ENCODE measurements around the gene NFE2. TPM values are rescaled to one million over a fixed set of nuclear protein-coding genes. Genes with fewer than 3 reads are reported as not detected.

NFE2 gene
- total and polyA plus RNA-seq, 2 donors = 2.8 to 4.7 TPM

- peak; percentile 94 to 100 (median 99) for DNase-seq (ENCODE audit: low read depth in 6 of 9, low spot score in 9 of 9)
These were observed 20.2 kb downstream of the NFE2 start, which contains the start of gene HNRNPA1 for GRCh38 chr12:54280468-54281260. TSS of gene HNRNPA1 (plus strand) at chr12:54280726. CDS start at chr12:54280808, 82 bp downstream.

DNA sequence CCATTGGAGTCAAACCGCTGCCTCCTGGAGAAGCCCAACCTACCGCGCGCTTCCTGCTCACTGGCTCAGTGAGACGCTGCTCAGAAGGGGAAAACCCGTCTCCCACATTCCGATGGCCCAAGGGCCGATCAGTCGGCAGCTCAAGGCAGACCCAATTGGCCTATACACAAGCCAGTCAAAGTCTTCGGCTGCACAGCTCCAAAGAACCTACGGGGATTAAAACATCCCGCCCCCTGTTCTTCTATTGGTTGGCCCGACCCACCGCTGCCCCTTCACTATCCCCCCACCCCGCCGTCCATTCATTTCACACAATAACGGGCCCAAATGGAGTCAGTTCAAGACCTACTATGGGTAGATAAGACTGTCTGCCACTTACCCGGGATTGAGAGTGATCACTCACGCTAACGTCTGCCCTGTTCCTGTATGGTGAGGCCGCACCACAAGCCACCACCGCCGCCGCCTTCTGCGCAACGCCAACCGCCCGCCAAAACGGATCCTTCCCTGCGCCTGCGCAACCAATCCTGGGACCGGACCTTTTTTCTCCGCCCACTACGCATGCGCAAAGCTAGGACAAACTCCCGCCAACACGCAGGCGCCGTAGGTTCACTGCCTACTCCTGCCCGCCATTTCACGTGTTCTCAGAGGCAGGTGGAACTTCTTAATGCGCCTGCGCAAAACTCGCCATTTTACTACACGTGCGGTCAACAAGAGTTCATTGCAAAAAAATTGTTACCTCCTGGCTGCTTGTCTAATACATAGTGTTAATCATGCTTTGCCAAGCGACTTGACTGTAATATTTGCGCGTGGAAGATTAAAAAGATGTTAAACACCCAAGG lies 21.0 kb downstream of the NFE2 start, which contains the start of gene CBX5:
CBX5 (minus strand) TSS at position 491 of the 836 bp plus-strand sequence. CDS start 22,472 bp downstream, outside the sequence.
- peak within 1 kb of the TSS; percentile 75 to 91 for H3K4me3 ChIP-seq (ENCODE audit: low read length in 2 of 2)
- peaks cover 0 to 3% of the 10 kb centered on the region in 2 donors for H3K9me3 ChIP-seq (ENCODE audit: control insufficient read depth in 2 of 2, insufficient read depth in 1 of 2, low read length in 1 of 2)
- peak within 1 kb of the TSS; percentile 93 to 98 for H3K27ac ChIP-seq (ENCODE audit: low read depth in 1 of 2, low read length in 1 of 2)
- DNase-seq (ENCODE audit: low read depth in 6 of 9, low spot score in 9 of 9) = peak; percentile 98 to 100 (median 99)
- WGBS = under 1% methylated on average over 49 of the region's 49 CpGs
- peaks cover 15 to 44% of the 10 kb centered on the region in 2 donors for H3K36me3 ChIP-seq (ENCODE audit: control insufficient read depth in 2 of 2, insufficient read depth in 2 of 2, low read length in 1 of 2)
- peaks cover 22% of the 10 kb centered on the region in 2 donors for H3K4me1 ChIP-seq (ENCODE audit: control insufficient read depth in 2 of 2, insufficient read depth in 2 of 2, low read length in 2 of 2)
- no peaks in the 10 kb centered on the region for H3K27me3 ChIP-seq (ENCODE audit: control insufficient read depth in 2 of 2, insufficient read depth in 1 of 2, low read length in 1 of 2)

More at GRCh38 chr12:54280468-54281260, 20.2 kb downstream of the NFE2 start, which contains the start of gene HNRNPA1:
- peaks cover 19 to 48% of the 10 kb centered on the region in 2 donors for H3K36me3 ChIP-seq (ENCODE audit: control insufficient read depth in 2 of 2, insufficient read depth in 2 of 2, low read length in 1 of 2)
- H3K4me3 ChIP-seq (ENCODE audit: low read length in 2 of 2) = peak within 1 kb of the TSS; percentile 75 to 91
- no peaks in the 10 kb centered on the region for H3K27me3 ChIP-seq (ENCODE audit: control insufficient read depth in 2 of 2, insufficient read depth in 1 of 2, low read length in 1 of 2)
- WGBS = under 1% methylated on average over 48 of the region's 48 CpGs
- peaks cover 24 to 26% of the 10 kb centered on the region in 2 donors for H3K4me1 ChIP-seq (ENCODE audit: control insufficient read depth in 2 of 2, insufficient read depth in 2 of 2, low read length in 2 of 2)
- H3K27ac ChIP-seq (ENCODE audit: low read depth in 1 of 2, low read length in 1 of 2) = peak within 1 kb of the TSS; percentile 93 to 98
- peaks cover 0 to 3% of the 10 kb centered on the region in 2 donors for H3K9me3 ChIP-seq (ENCODE audit: control insufficient read depth in 2 of 2, insufficient read depth in 1 of 2, low read length in 1 of 2)

GRCh38 chr12:54279227-54279631 lies 21.6 kb downstream of the NFE2 start:
- Histone ChIP-seq H3K27me3 (ENCODE audit: control insufficient read depth in 2 of 2, insufficient read depth in 1 of 2, low read length in 1 of 2) (no peaks in the 10 kb centered on the region), H3K36me3 (ENCODE audit: control insufficient read depth in 2 of 2, insufficient read depth in 2 of 2, low read length in 1 of 2) (peaks cover 15 to 44% of the 10 kb centered on the region in 2 donors), H3K9me3 (ENCODE audit: control insufficient read depth in 2 of 2, insufficient read depth in 1 of 2, low read length in 1 of 2) (peaks cover 0 to 3% of the 10 kb centered on the region in 2 donors), H3K27ac (ENCODE audit: low read depth in 1 of 2, low read length in 1 of 2) (peak overlapping the region; percentile 88 to 91), H3K4me1 (ENCODE audit: control insufficient read depth in 2 of 2, insufficient read depth in 2 of 2, low read length in 2 of 2) (peaks cover 22% of the 10 kb centered on the region in 2 donors), H3K4me3 (ENCODE audit: low read length in 2 of 2) (peak overlapping the region; percentile 75 to 91)
- DNase-seq (ENCODE audit: low read depth in 6 of 9, low spot score in 9 of 9) = no peak
- under 1% methylated on average over 19 of the region's 19 CpGs for WGBS

DNA sequence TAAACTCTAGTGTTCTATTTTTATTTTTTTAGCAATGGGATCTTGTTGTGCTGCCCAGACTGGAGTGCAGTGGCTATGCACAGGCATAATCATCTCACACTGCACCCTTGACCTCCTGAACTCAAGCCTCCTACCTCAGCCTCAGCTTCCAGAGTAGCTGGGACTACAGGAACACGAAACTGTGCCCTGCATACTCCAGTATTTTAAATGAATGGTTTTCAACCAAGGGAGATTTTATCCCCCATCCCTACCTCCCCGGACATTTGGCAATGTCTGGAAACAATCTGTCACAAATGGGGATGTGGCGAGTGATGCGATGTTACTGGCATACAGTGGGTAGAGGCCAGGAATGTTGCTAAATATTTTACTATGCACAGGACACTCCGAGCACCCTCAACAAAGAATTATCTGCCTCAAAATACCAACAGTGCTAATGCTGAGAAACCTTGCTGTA lies 23.0 kb downstream of the NFE2 start:
- WGBS = 55% methylated on average over 5 of the region's 5 CpGs
- no peak for DNase-seq (ENCODE audit: low read depth in 6 of 9, low spot score in 9 of 9)

GRCh38 chr12:54276368-54276767 lies 24.4 kb downstream of the NFE2 start:
- no peak overlapping the region for H3K27ac ChIP-seq (ENCODE audit: low read depth in 1 of 2, low read length in 1 of 2)
- no peak overlapping the region for H3K4me3 ChIP-seq (ENCODE audit: low read length in 2 of 2)
- peaks cover 3 to 40% of the 10 kb centered on the region in 2 donors for H3K36me3 ChIP-seq (ENCODE audit: control insufficient read depth in 2 of 2, insufficient read depth in 2 of 2, low read length in 1 of 2)
- DNase-seq (ENCODE audit: low read depth in 6 of 9, low spot score in 9 of 9) = no peak
- peaks cover 0 to 3% of the 10 kb centered on the region in 2 donors for H3K9me3 ChIP-seq (ENCODE audit: control insufficient read depth in 2 of 2, insufficient read depth in 1 of 2, low read length in 1 of 2)
- H3K4me1 ChIP-seq (ENCODE audit: control insufficient read depth in 2 of 2, insufficient read depth in 2 of 2, low read length in 2 of 2) = peaks cover 5 to 11% of the 10 kb centered on the region in 2 donors
- no peaks in the 10 kb centered on the region for H3K27me3 ChIP-seq (ENCODE audit: control insufficient read depth in 2 of 2, insufficient read depth in 1 of 2, low read length in 1 of 2)
- 94% methylated on average over 3 of the region's 3 CpGs for WGBS

More for the DNA sequence above, 23.0 kb downstream of the NFE2 start:
- H3K4me3 ChIP-seq (ENCODE audit: low read length in 2 of 2) = peak overlapping the region; percentile 75 to 91
- peaks cover 0 to 3% of the 10 kb centered on the region in 2 donors for H3K9me3 ChIP-seq (ENCODE audit: control insufficient read depth in 2 of 2, insufficient read depth in 1 of 2, low read length in 1 of 2)
- H3K27ac ChIP-seq (ENCODE audit: low read depth in 1 of 2, low read length in 1 of 2) = no peak overlapping the region
- peaks cover 11 to 15% of the 10 kb centered on the region in 2 donors for H3K4me1 ChIP-seq (ENCODE audit: control insufficient read depth in 2 of 2, insufficient read depth in 2 of 2, low read length in 2 of 2)
- peaks cover 8 to 44% of the 10 kb centered on the region in 2 donors for H3K36me3 ChIP-seq (ENCODE audit: control insufficient read depth in 2 of 2, insufficient read depth in 2 of 2, low read length in 1 of 2)
- H3K27me3 ChIP-seq (ENCODE audit: control insufficient read depth in 2 of 2, insufficient read depth in 1 of 2, low read length in 1 of 2) = no peaks in the 10 kb centered on the region

GRCh38 chr12:54273981-54274380 lies 26.8 kb downstream of the NFE2 start:
- Histone ChIP-seq H3K4me1 (ENCODE audit: control insufficient read depth in 2 of 2, insufficient read depth in 2 of 2, low read length in 2 of 2) (peaks cover 5 to 11% of the 10 kb centered on the region in 2 donors), H3K9me3 (ENCODE audit: control insufficient read depth in 2 of 2, insufficient read depth in 1 of 2, low read length in 1 of 2) (no peaks in the 10 kb centered on the region), H3K4me3 (ENCODE audit: low read length in 2 of 2) (no peak overlapping the region), H3K36me3 (ENCODE audit: control insufficient read depth in 2 of 2, insufficient read depth in 2 of 2, low read length in 1 of 2) (peaks cover 3 to 43% of the 10 kb centered on the region in 2 donors), H3K27me3 (ENCODE audit: control insufficient read depth in 2 of 2, insufficient read depth in 1 of 2, low read length in 1 of 2) (no peaks in the 10 kb centered on the region), H3K27ac (ENCODE audit: low read depth in 1 of 2, low read length in 1 of 2) (no peak overlapping the region)
- WGBS = 96% methylated on average over 2 of the region's 2 CpGs
- no peak for DNase-seq (ENCODE audit: low read depth in 6 of 9, low spot score in 9 of 9)

DNA sequence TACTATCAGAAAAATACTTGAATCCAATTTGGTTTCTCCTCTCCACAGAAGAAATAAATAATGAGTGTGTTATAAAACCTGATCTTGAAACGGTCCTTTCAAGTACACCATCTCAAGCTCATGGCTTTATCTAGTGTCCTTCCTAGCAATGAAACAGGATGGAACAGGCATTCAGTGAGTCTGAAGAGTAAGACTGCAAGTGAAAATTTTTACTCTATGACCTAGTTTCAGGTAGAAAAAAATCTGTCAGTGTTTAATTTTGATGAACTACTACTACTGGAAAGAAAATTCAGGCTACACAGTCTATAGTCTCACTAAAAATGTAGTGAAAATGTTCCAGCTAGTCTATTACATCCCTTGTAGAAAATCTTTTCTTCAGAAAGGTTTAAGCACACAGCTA lies 28.6 kb downstream of the NFE2 start:
- DNase-seq (ENCODE audit: low read depth in 6 of 9, low spot score in 9 of 9) = no peak
- H3K4me1 ChIP-seq (ENCODE audit: control insufficient read depth in 2 of 2, insufficient read depth in 2 of 2, low read length in 2 of 2) = peaks cover 0 to 5% of the 10 kb centered on the region in 2 donors
- H3K9me3 ChIP-seq (ENCODE audit: control insufficient read depth in 2 of 2, insufficient read depth in 1 of 2, low read length in 1 of 2) = no peaks in the 10 kb centered on the region
- no peaks in the 10 kb centered on the region for H3K27me3 ChIP-seq (ENCODE audit: control insufficient read depth in 2 of 2, insufficient read depth in 1 of 2, low read length in 1 of 2)
- no peak overlapping the region for H3K27ac ChIP-seq (ENCODE audit: low read depth in 1 of 2, low read length in 1 of 2)
- 97% methylated on average over 1 of the region's 1 CpG for WGBS
- H3K36me3 ChIP-seq (ENCODE audit: control insufficient read depth in 2 of 2, insufficient read depth in 2 of 2, low read length in 1 of 2) = peaks cover 8 to 41% of the 10 kb centered on the region in 2 donors
- no peak overlapping the region for H3K4me3 ChIP-seq (ENCODE audit: low read length in 2 of 2)

GRCh38 chr12:54270345-54270744 lies 30.5 kb downstream of the NFE2 start:
- Histone ChIP-seq H3K36me3 (ENCODE audit: control insufficient read depth in 2 of 2, insufficient read depth in 2 of 2, low read length in 1 of 2) (peaks cover 8 to 40% of the 10 kb centered on the region in 2 donors), H3K27ac (ENCODE audit: low read depth in 1 of 2, low read length in 1 of 2) (no peak overlapping the region), H3K4me3 (ENCODE audit: low read length in 2 of 2) (no peak overlapping the region), H3K4me1 (ENCODE audit: control insufficient read depth in 2 of 2, insufficient read depth in 2 of 2, low read length in 2 of 2) (no peaks in the 10 kb centered on the region), H3K9me3 (ENCODE audit: control insufficient read depth in 2 of 2, insufficient read depth in 1 of 2, low read length in 1 of 2) (no peaks in the 10 kb centered on the region), H3K27me3 (ENCODE audit: control insufficient read depth in 2 of 2, insufficient read depth in 1 of 2, low read length in 1 of 2) (no peaks in the 10 kb centered on the region)
- WGBS = 98% methylated on average over 2 of the region's 2 CpGs
- DNase-seq (ENCODE audit: low read depth in 6 of 9, low spot score in 9 of 9) = no peak

All from thymus (tissue), 11 donors.